GM18526 (cell line): Measurements from ENCODE around the gene TBX10.

ENCODE experiments used
- POLR2A ChIP-seq: IDR thresholded peaks from 3 replicates; pipeline ENCODE4 v1.6.1; 2011; ENCODE audit not compliant: insufficient read length; ENCODE audit errors: extremely low read depth

TBX10 gene

DNA sequence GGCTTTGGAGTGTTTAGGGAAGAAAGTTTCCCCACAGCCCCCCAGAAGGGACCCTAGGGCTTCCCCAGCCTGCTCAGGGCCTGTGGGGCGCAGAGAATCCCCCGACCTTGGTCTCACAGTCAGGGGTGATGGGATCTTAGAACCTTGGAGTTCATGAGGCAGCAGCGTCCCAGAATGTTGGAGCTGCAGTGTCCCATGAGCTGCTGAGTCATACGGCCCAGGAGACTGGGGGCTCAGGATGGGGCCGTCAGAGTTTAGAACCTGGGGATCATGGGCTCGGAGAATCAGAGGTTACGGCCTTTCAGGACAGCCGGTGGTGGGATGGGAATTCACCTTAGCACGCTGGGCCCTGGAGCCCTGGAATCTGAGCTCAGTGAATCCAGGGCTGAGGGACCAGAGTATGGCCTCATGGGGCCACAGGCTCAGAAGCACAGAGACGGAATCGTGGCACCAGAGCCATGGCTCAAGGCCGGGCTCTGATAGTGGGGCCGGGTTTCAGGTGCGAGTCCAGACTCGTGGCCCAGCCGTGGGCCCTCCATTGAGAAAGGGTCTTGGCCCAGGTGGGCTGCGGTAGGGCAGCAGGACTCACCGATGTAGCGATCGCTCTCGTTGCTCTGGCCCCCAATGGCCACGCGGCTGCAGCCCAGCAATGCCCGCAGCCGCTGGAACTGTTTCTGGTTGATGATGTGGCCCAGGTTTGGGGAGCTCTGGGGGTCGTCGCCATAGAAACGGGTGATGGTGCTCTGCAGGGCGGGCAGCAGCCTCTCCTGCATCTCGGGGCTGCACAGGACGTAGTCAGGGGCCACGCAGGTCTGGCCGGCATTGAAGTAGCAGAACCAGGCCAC is 25.4 kb upstream of the TBX10 start:
- TF ChIP-seq POLR2A, result no peak

DNA sequence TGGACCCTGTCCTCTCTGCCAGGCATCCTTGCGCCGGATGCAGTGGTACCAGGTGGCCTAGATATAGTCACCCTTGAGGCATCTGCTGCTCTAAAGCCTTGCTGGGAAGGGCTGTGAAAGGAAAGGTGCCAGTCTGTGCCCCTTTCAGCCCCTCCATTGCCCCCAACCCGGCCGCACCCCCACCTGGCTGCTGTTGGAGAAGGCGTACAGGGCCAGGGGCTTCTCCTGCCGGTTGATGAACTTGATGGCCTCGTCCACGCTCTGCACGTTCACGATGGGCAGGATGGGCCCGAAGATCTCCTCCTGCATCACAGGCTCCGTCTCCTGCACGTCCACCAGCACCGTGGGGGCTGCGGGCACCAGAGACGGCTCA is 24.6 kb upstream of the TBX10 start:
- no peak for TF ChIP-seq POLR2A

DNA sequence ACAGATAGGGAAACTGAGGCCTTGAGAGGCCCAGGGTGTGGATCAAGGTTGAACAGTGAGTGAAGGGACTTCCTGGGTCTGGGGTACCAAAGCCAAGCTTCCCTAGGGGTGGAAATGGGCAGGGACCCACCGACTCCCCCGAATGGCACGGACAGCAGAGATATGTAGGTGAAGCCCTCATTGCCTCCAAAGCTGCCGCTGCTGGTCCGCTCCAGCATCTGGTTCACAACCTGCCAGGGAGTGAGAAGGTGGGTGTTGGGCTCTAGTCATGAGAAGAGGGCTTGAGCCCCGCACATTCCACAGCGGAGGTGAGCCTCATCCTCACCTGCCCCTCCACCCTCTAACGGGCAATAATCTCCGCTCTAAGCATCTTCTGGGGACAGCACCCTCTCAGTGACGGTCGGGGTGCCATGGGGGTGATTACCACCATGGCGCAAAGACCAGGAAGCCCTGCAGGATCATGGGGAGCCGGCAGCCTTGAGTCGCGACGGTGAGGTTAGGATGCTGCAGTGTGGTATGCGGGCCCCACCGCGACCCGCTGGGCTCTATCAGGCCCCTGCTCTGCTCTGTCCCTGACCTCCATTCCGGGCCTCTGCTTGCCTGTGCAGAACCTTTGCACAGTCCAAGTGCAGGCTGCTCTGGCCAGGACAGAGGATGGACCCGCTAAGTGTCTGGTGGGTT is 24.1 kb upstream of the TBX10 start:
- TF ChIP-seq POLR2A, result no peak

DNA sequence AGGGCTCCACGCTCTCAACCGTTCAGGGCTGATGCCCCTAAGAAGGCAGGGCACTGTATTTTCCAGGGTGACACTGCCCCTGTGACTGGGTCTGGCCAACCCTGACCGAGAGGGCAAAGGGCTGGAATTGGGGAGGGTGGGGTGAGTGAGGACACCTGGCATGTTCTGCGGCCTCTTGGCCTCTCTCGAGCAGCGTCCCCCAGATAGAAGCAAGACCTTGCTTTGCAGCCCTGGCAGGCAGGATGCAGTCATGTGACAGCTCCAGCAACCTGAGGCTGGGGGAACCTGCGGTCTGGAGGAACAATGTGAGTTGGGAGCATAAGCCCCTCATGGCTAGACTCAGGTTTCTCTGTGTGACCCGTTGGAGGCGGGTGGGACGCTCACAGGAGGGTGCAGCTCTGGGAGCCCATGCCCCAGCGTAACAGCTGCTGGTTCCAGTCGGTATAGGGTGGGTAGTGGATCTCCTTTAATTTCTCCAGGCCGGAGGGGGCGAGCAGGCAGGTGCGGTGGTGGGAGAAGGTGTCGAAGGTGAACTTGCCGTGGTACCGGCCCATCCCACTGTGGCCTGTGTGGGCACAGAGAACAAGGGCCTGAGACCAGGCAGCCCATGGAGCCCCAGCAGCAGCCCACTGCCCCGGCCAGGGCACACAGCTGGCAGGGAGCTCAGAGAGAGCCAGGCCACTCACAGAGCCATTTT is 23.4 kb upstream of the TBX10 start:
- TF ChIP-seq POLR2A, result no peak

- no peak for TF ChIP-seq POLR2A
Measured at GRCh38 chr11:67662142-67662834, 22.7 kb upstream of the TBX10 start.

DNA sequence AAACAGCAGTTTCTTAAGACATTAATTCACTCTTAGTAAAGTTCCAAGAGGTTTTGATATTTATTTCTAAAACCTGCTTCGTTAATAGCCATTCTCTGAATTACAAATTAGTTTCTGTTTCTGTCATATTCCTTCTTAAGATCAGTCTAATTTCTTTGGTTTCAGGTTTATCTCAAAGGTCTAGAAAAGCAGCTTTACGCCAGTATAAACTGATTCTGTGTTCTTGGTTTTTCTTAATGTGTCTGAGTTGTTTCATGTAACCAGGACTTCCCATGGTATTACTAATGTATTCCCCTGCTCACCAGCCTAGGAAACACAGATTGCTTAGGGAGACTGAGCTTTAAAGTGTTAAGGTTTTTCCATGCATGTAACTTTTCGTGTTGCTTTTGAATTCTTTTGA is 17.7 kb upstream of the TBX10 start:
- no peak for TF ChIP-seq POLR2A

- TF ChIP-seq POLR2A, result no peak
Measured at GRCh38 chr11:67656278-67656922, 16.8 kb upstream of the TBX10 start.

GRCh38 chr11:67654225-67654624 is 14.7 kb upstream of the TBX10 start:
- TF ChIP-seq POLR2A, result no peak

- TF ChIP-seq POLR2A, result no peak
Measured at GRCh38 chr11:67652965-67653845, 13.6 kb upstream of the TBX10 start.

DNA sequence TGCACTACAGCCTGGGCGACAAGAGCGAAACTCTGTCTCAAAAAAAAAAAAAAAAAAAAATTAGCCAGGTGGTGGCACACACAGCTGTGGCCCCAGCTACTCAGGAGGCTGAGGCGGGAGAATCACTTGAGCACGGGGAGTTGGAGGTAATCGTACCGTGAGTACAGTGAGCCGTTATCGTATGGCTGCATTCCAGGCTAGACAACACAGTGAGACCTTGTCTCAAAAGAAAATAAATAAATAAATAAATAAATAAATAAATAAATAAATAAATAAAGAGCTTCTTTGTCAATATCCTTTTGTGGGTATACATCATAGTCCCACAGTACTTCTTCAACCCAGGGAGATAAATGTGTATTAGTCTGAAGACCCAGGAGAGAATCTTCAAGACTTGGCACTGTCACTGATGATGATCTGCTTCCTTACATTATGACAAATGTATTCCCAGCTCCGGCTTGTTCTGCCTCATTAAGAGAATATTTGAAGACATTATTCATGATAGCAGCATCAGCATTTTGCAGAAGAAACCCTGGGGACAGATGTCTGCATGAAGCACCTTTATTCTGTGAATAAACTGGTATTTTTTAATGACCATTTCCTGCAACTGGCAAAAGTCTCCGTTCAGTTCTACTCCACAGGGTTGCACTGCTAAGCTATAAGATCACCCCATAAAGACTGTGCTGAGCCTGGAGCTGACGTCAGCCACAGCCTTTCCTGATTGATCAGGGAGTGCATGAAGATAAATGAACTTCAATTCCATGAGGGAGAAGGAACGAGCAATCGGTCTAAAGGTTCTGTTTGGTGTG is 12.6 kb upstream of the TBX10 start:
- TF ChIP-seq POLR2A, result no peak

GRCh38 chr11:67649634-67650510 is 10.3 kb upstream of the TBX10 start:
- no peak for TF ChIP-seq POLR2A

DNA sequence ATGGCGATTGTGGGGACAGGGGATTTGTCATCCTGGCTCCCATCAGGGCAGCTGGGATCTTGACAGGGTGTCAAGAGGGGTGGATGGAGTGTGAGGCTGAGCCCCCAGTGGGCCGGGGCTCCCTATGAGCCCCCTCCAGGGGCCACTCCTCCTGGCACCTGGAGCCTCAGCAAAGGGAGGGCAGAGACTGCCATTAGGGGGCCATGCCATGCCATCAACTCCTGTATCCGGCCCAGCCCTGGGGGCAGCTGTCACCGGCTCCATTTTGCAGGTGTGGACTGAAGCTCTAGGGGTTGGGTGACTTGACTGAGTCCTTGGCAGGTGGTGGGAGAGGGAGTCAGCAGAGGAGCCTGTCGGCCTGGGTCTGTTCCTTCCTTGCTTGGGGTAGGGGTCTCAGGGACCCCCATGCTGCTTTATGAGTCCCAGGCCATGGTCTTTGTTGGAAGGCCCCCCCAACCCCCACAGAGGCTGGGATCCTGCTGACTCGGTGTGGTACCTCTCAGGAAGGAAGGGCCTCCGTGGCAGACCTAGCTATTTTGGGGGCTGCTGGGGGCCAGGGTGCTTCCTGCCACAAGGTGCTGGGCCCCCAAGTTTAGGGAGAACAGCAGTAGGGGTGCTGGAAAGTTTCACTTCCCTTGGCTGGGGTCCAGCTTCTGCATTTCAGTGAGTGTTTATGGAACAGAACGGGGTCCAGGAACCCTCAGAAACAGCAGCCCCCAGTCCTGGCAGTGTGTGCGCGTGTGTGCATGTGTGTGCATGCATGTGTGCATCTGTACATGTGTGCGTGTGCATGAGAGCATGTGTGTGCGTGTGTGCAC is 9.4 kb upstream of the TBX10 start:
- no peak for TF ChIP-seq POLR2A
